ENCODE data around the gene CEACAM1. TPM values are rescaled to one million over a fixed set of nuclear protein-coding genes. Genes with fewer than 3 reads are reported as not detected.

CEACAM1 gene
- total and polyA plus RNA-seq, 3 donors from 2014 or later, result 6.8 to 13.7 (median 12.7) TPM

GRCh38 chr19:42548552-42548951 lies 20.3 kb upstream of the CEACAM1 start:
- no peaks in the 10 kb centered on the region for H3K36me3 ChIP-seq (ENCODE audit: low read depth, missing control alignments)
- no peak overlapping the region for H3K4me3 ChIP-seq
- no peaks in the 10 kb centered on the region for H3K27me3 ChIP-seq
- H3K4me1 ChIP-seq, result no peaks in the 10 kb centered on the region
- TF ChIP-seq CTCF (IDR thresholded peaks at IDR 0.05) (no peak), POLR2A (IDR thresholded peaks at IDR 0.05) (no peak)
- intact Hi-C loops (cut with DNase I; ENCODE audit: low total_unique reads), result no loop called here
- H3K27ac ChIP-seq, result no peak overlapping the region
- 65 to 68% methylated on average over 4 of the region's 4 CpGs for WGBS, 2 donors
- no peak for DNase-seq
- H3K9me3 ChIP-seq, result no peaks in the 10 kb centered on the region

DNA sequence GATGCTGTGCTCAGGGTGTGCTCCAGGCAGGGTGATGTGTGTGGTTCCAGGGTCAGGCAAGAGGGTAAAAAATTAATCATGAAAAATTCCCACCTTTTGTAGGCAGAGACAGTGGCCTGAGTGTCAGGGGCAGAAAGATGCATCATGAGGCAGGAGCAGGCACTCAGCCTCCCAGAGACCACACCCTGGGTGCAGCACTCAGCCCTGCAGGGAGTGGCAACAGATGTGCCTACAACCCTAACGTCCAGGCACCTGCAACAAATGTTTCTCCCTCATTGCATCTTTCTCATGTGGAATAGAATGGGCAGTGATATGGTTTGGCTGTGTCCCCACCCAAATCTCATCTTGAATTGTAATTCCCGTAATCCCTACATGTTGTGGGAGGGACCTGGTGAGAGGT lies 19.6 kb upstream of the CEACAM1 start:
- no peaks in the 10 kb centered on the region for H3K4me1 ChIP-seq
- H3K27me3 ChIP-seq, result no peaks in the 10 kb centered on the region
- H3K4me3 ChIP-seq, result no peak overlapping the region
- H3K27ac ChIP-seq, result no peak overlapping the region
- no peak for DNase-seq
- 60 to 75% methylated on average over 2 of the region's 2 CpGs for WGBS, 2 donors
- H3K36me3 ChIP-seq (ENCODE audit: low read depth, missing control alignments), result no peaks in the 10 kb centered on the region
- no peak for TF ChIP-seq POLR2A (IDR thresholded peaks at IDR 0.05)
- H3K9me3 ChIP-seq, result no peaks in the 10 kb centered on the region
- intact Hi-C loops (cut with DNase I; ENCODE audit: low total_unique reads), result no loop called here

DNA sequence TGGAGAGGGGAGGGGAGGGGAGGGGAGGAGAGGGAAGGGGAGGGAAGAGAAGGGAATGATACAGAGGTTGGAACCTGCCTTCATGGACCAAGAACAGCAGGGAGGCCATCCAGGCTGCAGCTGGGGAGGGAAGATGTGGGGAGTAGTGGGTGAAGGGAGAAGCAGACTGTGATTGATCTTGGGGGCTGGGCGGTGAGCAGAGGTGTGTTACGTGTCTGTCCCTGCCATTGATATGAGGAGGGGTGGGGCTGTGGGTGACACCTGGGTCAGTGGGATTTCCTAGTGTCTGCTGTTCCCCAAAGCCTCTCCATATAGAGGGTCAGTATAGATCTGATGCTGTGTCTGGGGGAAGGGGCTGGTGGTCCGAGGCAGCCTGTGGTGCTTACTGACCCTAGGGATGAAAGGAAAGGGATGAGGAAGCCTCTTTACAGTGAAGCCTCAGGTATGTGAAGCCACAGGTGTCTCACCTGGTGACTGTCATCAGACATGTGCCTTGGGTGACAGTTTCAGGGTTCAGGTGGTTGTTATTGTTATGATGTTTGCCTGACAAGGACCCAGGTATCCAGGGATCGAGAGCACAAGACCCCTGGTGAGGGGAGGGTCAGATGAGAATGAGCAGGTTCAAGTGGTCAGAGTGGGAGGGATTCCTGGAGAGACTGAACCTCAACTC lies 18.7 kb upstream of the CEACAM1 start:
- Histone ChIP-seq H3K36me3 (ENCODE audit: low read depth, missing control alignments) (no peaks in the 10 kb centered on the region), H3K4me3 (no peak overlapping the region)
- no peak for TF ChIP-seq CTCF (IDR thresholded peaks at IDR 0.05)
- no peak for TF ChIP-seq POLR2A (IDR thresholded peaks at IDR 0.05)

DNA sequence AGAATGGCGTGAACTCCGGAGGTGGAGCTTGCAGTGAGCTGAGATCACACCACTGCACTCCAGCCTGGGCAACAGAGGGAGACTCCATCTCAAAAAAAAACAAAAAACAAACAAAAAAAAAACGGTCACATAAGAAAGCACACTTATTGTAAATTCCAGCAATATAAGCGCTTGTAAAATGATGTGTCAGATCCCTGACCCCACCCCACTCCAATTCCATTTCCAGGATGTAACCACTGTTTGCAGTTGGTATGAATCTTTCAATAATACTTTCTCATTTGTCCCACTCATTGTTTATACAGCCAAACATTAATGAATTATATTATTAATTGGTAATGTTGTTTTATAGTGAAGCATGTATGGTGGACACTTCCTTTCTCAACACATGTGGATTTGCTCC lies 15.9 kb upstream of the CEACAM1 start:
- Histone ChIP-seq H3K27ac (no peak overlapping the region), H3K4me3 (no peak overlapping the region), H3K27me3 (no peaks in the 10 kb centered on the region), H3K36me3 (ENCODE audit: low read depth, missing control alignments) (no peaks in the 10 kb centered on the region), H3K9me3 (no peaks in the 10 kb centered on the region), H3K4me1 (no peaks in the 10 kb centered on the region)
- intact Hi-C loops (cut with DNase I; ENCODE audit: low total_unique reads), result no loop called here
- TF ChIP-seq POLR2A (IDR thresholded peaks at IDR 0.05), result no peak
- no peak for TF ChIP-seq CTCF (IDR thresholded peaks at IDR 0.05)
- WGBS, 2 donors, result 82 to 90% methylated on average over 4 of the region's 4 CpGs
- no peak for DNase-seq

More for the DNA sequence above, 18.7 kb upstream of the CEACAM1 start:
- Histone ChIP-seq H3K9me3 (no peaks in the 10 kb centered on the region), H3K27me3 (no peaks in the 10 kb centered on the region), H3K4me1 (no peaks in the 10 kb centered on the region), H3K27ac (no peak overlapping the region)
- WGBS, 2 donors, result 87 to 88% methylated on average over 4 of the region's 4 CpGs
- intact Hi-C loops (cut with DNase I; ENCODE audit: low total_unique reads), result no loop called here
- no peak for DNase-seq

DNA sequence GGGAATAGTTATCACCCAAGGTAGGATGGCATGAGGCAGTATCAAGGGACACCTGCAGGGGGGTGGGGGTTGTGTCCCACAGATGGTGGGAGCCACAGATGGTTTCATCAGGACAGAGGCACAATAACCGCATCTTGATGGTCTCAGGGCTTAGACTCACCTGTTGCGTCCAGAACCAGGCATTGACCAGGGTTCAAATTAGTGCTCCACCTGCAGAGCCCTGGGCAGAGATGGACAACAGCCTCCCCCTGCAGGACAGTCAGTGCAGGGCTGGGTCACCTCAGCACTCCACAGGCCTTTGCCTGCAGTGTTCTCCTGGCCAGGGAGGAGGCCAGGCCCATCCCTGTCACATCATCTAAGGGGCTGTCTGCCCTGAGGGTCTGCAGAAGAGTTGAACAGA lies 14.5 kb upstream of the CEACAM1 start:
- DNase-seq, result no peak
- no peak overlapping the region for H3K27ac ChIP-seq
- H3K36me3 ChIP-seq (ENCODE audit: low read depth, missing control alignments), result no peaks in the 10 kb centered on the region
- no peaks in the 10 kb centered on the region for H3K9me3 ChIP-seq
- intact Hi-C loops (cut with DNase I; ENCODE audit: low total_unique reads), result no loop called here
- WGBS, 2 donors, result 90 to 100% methylated on average over 1 to 2 of the region's 2 CpGs
- TF ChIP-seq POLR2A (IDR thresholded peaks at IDR 0.05), result no peak
- no peak for TF ChIP-seq CTCF (IDR thresholded peaks at IDR 0.05)
- no peaks in the 10 kb centered on the region for H3K27me3 ChIP-seq
- no peaks in the 10 kb centered on the region for H3K4me1 ChIP-seq
- no peak overlapping the region for H3K4me3 ChIP-seq
